ENCODE results near the gene ETS2. TPM values are rescaled to one million over a fixed set of nuclear protein-coding genes. Genes with fewer than 3 reads are reported as not detected.

The ETS2 gene
- polyA plus RNA-seq, 3 donors: 12.0 to 78.3 (median 39.7) TPM

GRCh38 chr21:38796424-38796823 is 9.3 kb upstream of the ETS2 start:
- no peak overlapping the region for H3K27ac ChIP-seq (ENCODE audit: low read depth, low read length)
- WGBS, 3 donors: 89 to 92% (median 91%) methylated on average over 5 of the region's 5 CpGs

GRCh38 chr21:38797470-38797869 is 8.3 kb upstream of the ETS2 start:
- WGBS, 3 donors: 83 to 88% (median 86%) methylated on average over 3 of the region's 3 CpGs
- H3K27ac ChIP-seq (ENCODE audit: low read depth, low read length): no peak overlapping the region

- 85 to 91% (median 91%) methylated on average over 6 of the region's 6 CpGs for WGBS, 3 donors
- no peak overlapping the region for H3K27ac ChIP-seq (ENCODE audit: low read depth, low read length)
These were observed 7.6 kb upstream of the ETS2 start for GRCh38 chr21:38798081-38798480.

GRCh38 chr21:38798481-38798882 is 7.2 kb upstream of the ETS2 start:
- WGBS, 3 donors: 74 to 84% (median 83%) methylated on average over 7 of the region's 7 CpGs
- no peak overlapping the region for H3K27ac ChIP-seq (ENCODE audit: low read depth, low read length)

GRCh38 chr21:38800046-38800758 is 5.5 kb upstream of the ETS2 start:
- WGBS, 3 donors: 73 to 97% (median 94%) methylated on average over 5 of the region's 5 CpGs
- no peak overlapping the region for H3K27ac ChIP-seq (ENCODE audit: low read depth, low read length)

- H3K27ac ChIP-seq (ENCODE audit: low read depth, low read length): no peak overlapping the region
- WGBS, 3 donors: 87 to 95% (median 94%) methylated on average over 12 of the region's 12 CpGs
These were observed 4.6 kb upstream of the ETS2 start for GRCh38 chr21:38800924-38801744.

GRCh38 chr21:38802050-38803026 is 3.4 kb upstream of the ETS2 start:
- WGBS, 3 donors: 71 to 86% (median 83%) methylated on average over 16 of the region's 16 CpGs
- no peak overlapping the region for H3K27ac ChIP-seq (ENCODE audit: low read depth, low read length)

- H3K27ac ChIP-seq (ENCODE audit: low read depth, low read length): no peak overlapping the region
- WGBS, 3 donors: 75 to 82% (median 76%) methylated on average over 7 of the region's 7 CpGs
These were observed 2.6 kb upstream of the ETS2 start for GRCh38 chr21:38803075-38803660.

GRCh38 chr21:38804030-38804788 is 1.5 kb upstream of the ETS2 start:
- 64 to 79% (median 69%) methylated on average over 13 of the region's 13 CpGs for WGBS, 3 donors
- no peak overlapping the region for H3K27ac ChIP-seq (ENCODE audit: low read depth, low read length)

GRCh38 chr21:38804789-38805327 is 871 bp upstream of the ETS2 start:
- WGBS, 3 donors: 8 to 11% (median 10%) methylated on average over 26 of the region's 26 CpGs
- peak overlapping the region; percentile 20 for H3K27ac ChIP-seq (ENCODE audit: low read depth, low read length)

- peak overlapping the region; percentile 91 for H3K27ac ChIP-seq (ENCODE audit: low read depth, low read length)
- WGBS, 3 donors: 1 to 2% (median 2%) methylated on average over 71 to 72 of the region's 72 CpGs
These were observed 618 bp downstream of the ETS2 start for GRCh38 chr21:38806153-38806941.

GRCh38 chr21:38806942-38807284 is 1.2 kb downstream of the ETS2 start:
- H3K27ac ChIP-seq (ENCODE audit: low read depth, low read length): peak overlapping the region; percentile 40
- WGBS, 3 donors: 20 to 42% (median 25%) methylated on average over 9 of the region's 9 CpGs

- WGBS, 3 donors: 26 to 54% (median 27%) methylated on average over 2 of the region's 2 CpGs
- H3K27ac ChIP-seq (ENCODE audit: low read depth, low read length): no peak overlapping the region
These were observed 1.7 kb downstream of the ETS2 start for GRCh38 chr21:38807441-38807871.

- WGBS, 3 donors: 51 to 88% (median 56%) methylated on average over 5 of the region's 5 CpGs
- no peak overlapping the region for H3K27ac ChIP-seq (ENCODE audit: low read depth, low read length)
These were observed 2.3 kb downstream of the ETS2 start for GRCh38 chr21:38807986-38808385.

- WGBS, 3 donors: 59 to 91% (median 61%) methylated on average over 2 of the region's 2 CpGs
- no peak overlapping the region for H3K27ac ChIP-seq (ENCODE audit: low read depth, low read length)
These were observed 3.6 kb downstream of the ETS2 start for GRCh38 chr21:38809198-38809878.
